HEK293T (cell line): ENCODE results near the gene WDTC1.

Experiments
- ARNT ChIP-seq: fragments of 450-650 bp; IDR thresholded peaks from 2 replicates; pipeline ENCODE4 v1.6.1; 2017; ENCODE audit warnings: mild to moderate bottlenecking
- BHLHE40 ChIP-seq: fragments of 450-650 bp; IDR thresholded peaks from 2 replicates; pipeline ENCODE4 v1.6.1; 2016; ENCODE audit warnings: mild to moderate bottlenecking, moderate library complexity, borderline replicate concordance
- ELF4 ChIP-seq: fragments of 450-650 bp; IDR thresholded peaks from 2 replicates; pipeline ENCODE4 v1.6.1; 2017; ENCODE audit warnings: antibody characterized with exemption
- FOXA1 ChIP-seq: fragments of 450-650 bp; IDR thresholded peaks from 2 replicates; pipeline ENCODE4 v1.6.1; 2016; ENCODE audit warnings: mild to moderate bottlenecking
- FOXM1 ChIP-seq: fragments of 450-650 bp; IDR thresholded peaks from 2 replicates; pipeline ENCODE4 v1.6.1; 2017; ENCODE audit warnings: mild to moderate bottlenecking, borderline replicate concordance
- L3MBTL2 ChIP-seq: fragments of 450-650 bp; conservative IDR thresholded peaks from 2 replicates; pipeline ENCODE4 v1.6.1; 2016; ENCODE audit warnings: mild to moderate bottlenecking
- ZNF384 ChIP-seq: fragments of 450-650 bp; IDR thresholded peaks from 2 replicates; pipeline ENCODE4 v1.6.1; 2016

GRCh38 chr1:27357281-27358037 lies 123.0 kb downstream of the WDTC1 start:
- TF ChIP-seq BHLHE40 (no peak), L3MBTL2 (no peak), FOXA1 (no peak), FOXM1 (no peak), ARNT (no peak), ELF4 (no peak), ZNF384 (no peak)
